ENCODE measurements around the gene FTL.

FTL gene

DNA sequence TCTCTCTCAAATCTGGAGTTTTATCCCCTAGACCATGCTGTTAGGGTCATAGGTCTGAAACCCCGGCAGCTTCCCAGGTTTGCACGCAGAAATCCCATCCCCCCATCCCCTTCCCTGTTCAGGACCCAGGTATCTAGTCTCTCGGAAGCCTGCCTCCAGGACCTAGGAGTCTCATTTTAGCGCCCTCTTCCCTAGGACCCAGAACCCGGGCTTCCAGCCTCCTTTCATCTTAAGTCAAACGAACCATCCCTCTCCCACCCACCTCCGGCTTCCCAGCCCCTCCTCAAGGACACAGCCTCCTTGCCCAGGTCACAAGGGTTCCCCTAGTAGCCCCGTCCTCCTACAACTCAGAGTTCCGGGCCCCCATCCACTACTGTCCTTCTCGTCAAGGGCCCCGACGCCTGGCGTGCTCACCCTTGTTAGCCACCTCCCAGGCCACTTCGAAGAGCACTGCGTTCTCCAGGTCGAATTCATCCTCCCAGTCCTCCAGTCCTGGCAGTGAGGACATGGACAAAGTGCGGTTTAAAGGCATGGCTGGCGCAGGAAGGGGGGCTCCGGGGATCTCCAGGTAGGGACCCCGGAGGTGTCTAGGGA is 27.6 kb downstream of the FTL start:
- FAIRE-seq: no peak

DNA sequence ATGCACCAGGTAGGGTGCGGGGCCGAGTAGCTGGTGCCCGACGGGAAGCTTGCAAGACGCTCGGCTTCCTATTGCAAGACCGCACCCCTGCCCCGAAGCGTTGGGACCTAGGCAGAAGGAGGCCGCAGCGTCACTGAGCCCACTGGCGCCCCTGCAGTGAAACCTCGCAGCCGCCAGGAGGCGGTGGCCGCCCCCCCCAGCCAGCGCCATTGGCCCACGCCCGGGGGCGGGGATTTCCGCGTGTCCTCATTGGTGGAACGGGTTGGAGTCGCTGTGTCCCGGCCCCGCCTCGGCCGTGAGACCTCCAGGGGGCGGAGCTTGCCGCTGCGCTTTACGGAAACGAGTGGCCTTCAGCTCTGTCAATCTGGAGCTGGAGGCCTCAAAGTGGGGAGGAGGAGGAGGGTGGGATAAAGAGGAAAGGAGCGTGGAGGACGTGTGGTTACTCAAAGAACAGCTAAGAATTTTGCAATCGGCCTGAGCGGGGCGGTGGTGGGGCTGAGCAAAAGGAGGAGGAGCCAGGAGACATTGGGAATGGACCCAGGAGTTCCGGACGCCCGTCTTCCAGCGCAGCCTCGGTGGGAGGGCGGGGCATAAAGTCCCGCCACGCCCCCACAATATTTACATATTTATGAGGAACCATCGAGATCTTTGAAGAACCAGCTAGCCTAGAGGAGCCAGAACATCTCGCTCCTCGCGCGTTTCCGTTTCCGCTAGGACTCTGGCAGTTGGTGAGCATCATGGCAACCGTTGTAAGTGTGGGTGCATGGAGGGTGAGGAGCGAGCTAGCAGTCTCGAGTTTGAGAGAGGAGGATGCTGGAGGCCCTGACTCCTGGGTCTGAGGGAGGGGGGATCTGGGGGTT is 28.3 kb downstream of the FTL start, which contains the start of the genes GYS1 and RUVBL2:
GYS1 (minus strand) TSS at position 135 of the 860 bp plus-strand sequence. CDS start 197 bp downstream, outside the sequence.
RUVBL2 (plus strand) TSS at position 713 of the 860 bp plus-strand sequence; CDS start at position 738, 25 bp downstream.
- FAIRE-seq: peak; percentile 99

DNA sequence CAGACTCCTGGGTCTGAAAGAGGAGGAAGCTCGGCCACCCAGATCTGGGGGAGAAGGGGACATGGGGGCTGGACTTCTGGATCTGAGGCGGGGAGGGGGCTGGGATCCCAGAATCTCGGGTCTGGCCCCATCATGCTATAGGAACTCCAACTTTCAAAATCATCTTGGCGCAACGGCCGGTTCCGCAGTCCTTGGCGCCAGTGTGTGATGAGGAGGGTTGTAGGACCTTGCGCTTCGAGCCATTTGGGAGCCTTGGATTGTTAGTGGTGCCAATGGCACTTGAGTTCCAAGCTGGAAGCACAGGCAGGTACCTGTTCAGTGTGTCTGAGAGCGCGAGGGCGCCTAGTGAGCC is 28.9 kb downstream of the FTL start:
- FAIRE-seq: no peak

DNA sequence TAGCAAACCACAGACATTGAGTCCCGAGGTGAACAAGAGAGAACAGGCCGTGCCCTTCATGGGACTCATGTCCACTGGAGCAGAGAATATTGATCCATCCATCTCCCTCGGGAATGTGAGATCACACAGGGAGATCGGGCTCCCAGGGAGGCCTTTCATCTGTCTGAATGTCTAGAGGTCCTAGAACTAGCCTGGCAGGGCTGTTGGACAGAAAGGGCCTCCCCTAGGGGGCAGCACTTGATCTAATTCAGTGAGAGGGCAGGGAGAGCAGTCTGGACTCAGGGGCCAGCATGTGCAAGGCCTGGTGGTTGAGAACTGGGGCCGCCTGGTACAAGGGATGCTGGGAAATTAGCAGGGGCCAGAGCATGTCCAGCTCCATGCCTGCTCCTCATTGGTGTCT is 32.9 kb downstream of the FTL start:
- FAIRE-seq: no peak

DNA sequence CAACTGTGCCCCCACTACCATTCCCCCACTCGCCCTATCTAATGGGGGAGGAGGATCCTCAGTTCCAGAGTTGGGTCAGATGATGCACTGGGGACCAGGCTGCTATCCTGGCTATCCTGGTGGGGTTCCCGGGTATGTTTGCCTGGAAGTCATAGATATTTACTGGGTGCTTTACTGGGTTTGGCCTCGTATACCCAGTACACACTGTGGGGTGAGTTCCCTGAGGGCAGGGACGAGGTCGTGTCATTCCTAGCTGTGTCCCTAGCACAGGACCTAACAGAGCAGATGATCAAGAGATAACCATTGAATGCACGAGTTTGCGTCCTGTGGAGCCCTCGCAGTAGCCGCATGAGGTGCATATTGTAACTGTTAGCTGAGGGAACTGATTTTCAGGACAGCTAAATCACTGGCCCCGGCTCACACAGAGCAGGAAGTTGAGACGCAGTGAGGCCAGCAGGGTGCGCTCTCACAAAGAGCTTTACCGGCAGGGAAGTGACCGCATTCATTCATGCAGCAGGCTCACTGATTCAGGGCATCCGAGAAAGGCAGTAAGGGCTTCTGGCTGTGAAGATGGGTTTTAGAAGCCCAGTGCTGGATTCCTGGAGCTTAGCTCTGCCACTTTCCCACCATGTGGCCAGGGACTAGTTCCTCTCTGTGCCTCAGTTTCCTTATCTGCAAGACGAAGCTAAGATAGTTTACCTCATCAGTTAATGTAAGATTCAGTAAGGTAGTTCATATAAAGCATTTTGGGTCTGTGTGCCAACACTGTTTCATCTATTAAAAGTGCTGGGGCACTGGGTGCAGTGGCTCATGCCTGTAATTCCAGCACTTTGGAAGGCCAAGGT is 34.6 kb downstream of the FTL start:
- FAIRE-seq: no peak

DNA sequence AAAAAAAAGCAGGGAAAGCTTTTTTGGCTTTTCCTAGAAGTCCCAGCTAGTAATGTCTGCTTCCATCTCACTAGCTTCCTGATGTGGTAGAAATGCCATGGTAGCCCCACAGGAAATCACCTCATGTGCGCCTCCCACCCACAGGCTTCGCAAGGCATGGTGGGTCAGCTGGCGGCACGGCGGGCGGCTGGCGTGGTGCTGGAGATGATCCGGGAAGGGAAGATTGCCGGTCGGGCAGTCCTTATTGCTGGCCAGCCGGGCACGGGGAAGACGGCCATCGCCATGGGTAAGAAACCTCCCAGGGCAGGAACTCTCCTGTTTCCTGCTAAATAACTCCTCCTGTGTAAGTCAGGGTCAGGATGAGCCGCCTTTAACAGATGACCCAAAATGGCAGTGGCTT is 39.0 kb downstream of the FTL start:
- FAIRE-seq: no peak

DNA sequence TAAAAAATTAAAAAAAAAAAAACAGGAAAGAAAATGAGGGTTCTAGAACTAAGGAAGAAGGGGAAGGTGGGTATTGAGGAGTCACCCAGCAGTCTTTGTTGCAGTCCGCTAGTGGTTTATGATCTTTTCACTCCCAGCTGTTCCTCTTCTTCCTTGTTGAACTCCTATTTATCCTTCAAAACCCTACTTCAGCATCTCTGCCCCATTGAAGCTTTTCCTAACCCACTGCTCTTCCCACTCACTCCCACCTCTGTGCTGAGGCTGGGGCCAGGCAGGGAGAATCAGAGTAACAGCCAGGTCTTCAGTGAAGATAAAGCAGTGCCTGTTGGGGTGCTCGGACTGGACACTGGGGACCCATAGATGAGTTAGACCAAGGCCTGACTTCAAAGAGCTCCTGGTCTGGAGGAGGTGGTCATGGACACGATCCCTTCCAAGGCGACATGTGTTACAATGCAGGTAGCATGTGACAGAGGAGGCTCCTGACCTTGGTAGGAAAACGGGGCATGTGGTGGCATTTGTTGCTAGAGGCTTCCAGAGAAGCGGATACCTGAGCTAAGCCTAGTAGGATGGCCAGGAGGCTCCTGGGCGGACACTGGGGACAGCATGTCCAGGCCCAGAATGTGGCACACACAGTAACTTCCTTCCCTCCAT is 40.0 kb downstream of the FTL start:
- FAIRE-seq: no peak

DNA sequence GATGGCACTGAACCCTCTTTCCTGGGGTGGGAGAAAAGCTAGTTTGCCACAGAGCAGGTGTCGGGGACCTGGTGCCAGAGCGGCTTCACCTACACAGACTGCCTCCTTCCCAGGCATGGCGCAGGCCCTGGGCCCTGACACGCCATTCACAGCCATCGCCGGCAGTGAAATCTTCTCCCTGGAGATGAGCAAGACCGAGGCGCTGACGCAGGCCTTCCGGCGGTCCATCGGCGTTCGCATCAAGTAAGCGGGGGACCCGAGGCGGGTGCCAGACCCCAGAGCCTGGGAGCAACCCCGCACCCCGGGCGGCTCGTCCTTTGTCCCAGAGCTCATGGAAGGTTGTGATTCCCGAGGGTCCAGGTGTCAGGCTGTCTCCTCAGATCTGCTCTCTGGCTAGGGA is 41.8 kb downstream of the FTL start:
- no peak for FAIRE-seq

DNA sequence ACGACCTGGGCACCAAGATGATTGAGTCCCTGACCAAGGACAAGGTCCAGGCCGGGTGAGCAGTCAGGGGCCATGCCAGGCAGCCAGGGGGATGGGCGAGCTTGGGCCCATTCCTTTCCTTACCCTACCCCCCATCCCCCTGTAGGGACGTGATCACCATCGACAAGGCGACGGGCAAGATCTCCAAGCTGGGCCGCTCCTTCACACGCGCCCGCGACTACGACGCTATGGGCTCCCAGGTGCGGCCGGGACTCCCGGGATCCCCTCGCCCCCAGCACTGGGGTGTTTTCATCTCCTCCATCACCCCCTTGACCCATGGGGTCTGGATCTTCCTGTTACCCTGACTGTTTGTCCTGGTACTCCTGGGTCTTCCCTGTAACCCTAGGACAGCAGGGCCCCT is 44.7 kb downstream of the FTL start:
- no peak for FAIRE-seq

DNA sequence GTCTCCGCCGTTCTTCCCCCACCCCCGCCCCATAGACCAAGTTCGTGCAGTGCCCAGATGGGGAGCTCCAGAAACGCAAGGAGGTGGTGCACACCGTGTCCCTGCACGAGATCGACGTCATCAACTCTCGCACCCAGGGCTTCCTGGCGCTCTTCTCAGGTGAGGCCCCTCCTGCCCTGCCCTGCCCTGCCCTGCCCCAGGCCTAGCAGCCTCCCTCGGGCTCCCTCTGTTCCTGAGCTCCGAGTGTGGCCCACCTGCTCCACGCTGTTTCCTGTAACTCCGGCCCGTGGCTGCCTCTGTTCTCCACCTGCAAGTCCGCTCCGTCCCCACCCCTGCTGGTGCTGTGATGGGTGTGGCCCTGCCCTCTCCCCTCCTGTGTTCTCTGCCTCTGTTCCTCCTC is 45.3 kb downstream of the FTL start:
- FAIRE-seq: no peak

DNA sequence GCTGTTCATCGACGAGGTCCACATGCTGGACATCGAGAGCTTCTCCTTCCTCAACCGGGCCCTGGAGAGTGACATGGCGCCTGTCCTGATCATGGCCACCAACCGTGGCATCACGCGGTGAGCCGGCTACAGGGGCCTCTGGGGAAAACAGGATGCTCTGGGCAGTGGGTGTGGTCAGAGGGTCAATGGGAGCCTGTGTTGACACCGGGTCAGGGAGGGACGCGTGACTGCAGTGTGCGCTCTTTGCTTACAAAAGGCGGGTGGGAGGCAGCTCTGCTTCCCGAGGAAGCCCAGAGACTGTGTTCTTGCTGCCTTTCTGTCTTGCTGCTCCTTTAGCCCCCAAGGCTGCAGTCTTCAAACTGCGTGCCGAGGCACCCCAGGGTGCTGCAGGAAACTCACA is 46.1 kb downstream of the FTL start:
- no peak for FAIRE-seq

DNA sequence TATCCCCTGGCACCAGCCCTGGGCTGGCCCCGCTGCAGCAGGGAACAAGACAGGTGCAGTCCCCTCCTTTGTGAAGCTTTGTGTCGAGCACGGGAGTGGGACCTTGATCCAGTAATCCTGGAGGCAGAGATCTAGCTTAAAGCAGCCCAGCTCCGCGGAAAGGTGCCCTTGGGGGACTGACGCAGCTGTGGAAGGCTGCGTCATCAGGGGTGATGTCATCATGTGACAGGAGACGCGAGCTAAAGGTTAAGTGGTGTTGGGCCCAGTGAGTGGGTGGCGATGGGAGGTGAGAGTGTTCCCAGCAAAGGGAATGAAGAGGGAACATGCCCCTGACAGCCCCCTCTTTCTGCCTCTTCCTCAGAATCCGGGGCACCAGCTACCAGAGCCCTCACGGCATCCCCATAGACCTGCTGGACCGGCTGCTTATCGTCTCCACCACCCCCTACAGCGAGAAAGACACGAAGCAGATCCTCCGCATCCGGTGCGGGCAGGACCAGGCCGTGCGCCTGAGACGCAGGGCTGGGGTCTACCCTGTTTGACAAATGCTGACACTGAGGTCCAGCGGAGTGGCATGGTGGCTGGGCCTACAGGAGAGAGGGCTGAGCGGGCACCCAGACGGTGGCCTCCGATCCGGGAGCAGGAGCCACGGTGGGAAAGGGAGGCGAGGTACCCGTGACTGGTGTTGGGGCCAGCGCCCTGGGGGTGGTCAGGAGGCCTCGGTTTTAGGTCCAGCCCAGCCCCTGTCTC is 49.2 kb downstream of the FTL start:
- no peak for FAIRE-seq

DNA sequence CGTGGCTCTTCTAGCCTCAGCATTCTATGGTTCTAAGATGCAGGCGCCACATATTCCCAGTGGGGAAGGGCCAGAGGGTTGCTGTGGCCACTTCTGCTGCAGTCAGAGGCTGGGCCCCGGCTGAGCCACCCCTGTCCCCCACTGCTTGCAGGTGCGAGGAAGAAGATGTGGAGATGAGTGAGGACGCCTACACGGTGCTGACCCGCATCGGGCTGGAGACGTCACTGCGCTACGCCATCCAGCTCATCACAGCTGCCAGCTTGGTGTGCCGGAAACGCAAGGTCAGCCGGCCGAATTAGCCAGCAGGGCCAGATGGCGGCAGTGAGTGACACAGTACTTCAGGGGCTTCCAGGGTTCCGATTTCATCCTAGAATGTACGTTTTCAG is 49.8 kb downstream of the FTL start:
- FAIRE-seq: no peak

DNA sequence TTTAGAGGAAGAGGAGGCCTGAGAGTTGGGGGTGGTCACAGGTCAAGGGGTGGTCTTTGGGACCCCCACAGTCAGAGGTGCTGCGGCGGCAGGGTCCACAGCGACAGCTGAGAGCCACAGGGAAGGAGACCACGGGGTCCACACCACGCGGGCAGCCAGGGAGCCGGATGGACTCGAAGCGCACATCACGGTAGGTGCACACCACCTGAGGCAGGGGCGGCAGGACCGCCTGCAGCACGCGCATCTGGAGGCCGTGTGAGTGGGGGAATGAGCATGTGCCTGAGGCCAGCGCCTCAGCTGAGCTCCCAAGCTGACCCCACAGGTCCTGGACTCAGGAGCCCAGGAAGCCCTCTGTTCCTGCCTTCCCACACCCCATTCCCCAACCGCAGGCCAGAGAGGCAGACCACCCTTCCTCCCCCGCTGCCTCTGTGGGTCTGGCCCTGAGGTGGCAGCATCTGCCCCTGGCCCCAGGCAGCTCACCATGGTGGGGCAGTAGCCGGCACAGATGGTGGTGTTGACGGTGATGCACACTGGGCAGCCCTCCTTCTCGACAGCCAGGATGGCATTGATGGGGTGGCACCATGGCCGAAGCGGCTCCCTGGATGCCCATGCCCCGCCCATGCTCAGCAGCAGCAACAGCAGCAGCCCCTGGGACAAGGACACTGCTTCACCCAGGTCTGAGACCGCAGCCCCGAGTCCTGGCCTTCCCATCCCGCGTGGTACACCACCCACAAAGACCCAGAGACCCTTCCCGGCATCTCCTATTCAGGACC is 51.1 kb downstream of the FTL start:
- no peak for FAIRE-seq

All from endometrium (tissue), 2 donors.